Esophagus squamous epithelium (tissue), 5 donors: ENCODE measurements around the gene FOCAD. TPM values are rescaled to one million over a fixed set of nuclear protein-coding genes. Genes with fewer than 3 reads are reported as not detected.
"Not testable (repeated sequence)": the region's sequence is repeated elsewhere in the genome, so short reads cannot be mapped to it uniquely, and the experiment has no call there.

Experiments
- DNase-seq: peaks from one replicate; lab custom pipeline; 2025; lab: John Stamatoyannopoulos, UW
- H3K27ac ChIP-seq, 4 donors: fragments of 200-600 bp; sonication (generic); one replicate each; pipeline ENCODE4 v1.5.1; 2016 to 2019; ENCODE audit warnings: mild to moderate bottlenecking in 1 of 4
- H3K27me3 ChIP-seq, 4 donors: fragments of 200-600 bp; sonication (generic); 1 replicate in 3 of 4; 2 replicates in 1 of 4; pipeline versions ENCODE4 v1.5.1 to v1.6.0; 2017 to 2021; ENCODE audit warnings: antibody characterized with exemption in 1 of 4
- H3K36me3 ChIP-seq, 3 donors: fragments of 200-600 bp; sonication (generic); one replicate each; pipeline ENCODE4 v1.5.1; 2016 to 2019
- H3K4me1 ChIP-seq, 3 donors: fragments of 200-600 bp; sonication (generic); one replicate each; pipeline ENCODE4 v1.5.1; 2017 to 2019
- H3K4me3 ChIP-seq, 4 donors: fragments of 200-600 bp; sonication (generic); 1 replicate in 3 of 4; 2 replicates in 1 of 4; pipeline ENCODE4 v1.5.1; 2016 to 2019; ENCODE audit warnings: mild to moderate bottlenecking in 2 of 4, moderate library complexity in 1 of 4
- H3K9me3 ChIP-seq, 3 donors: fragments of 200-600 bp; sonication (generic); one replicate each; pipeline ENCODE4 v1.5.1; 2016 to 2019
- CTCF ChIP-seq, 6 experiments: fragments of 450-650 bp in 4 of 6; fragments of 200-600 bp in 2 of 6; sonication (generic) in 2 of 6; IDR thresholded peaks; one replicate each; pipeline ENCODE4 v1.5.1; 2016 to 2019; ENCODE audit warnings: antibody characterized with exemption in 6 of 6, mild to moderate bottlenecking in 4 of 6, moderate library complexity in 4 of 6
- POLR2A ChIP-seq, 4 donors: fragments of 450-650 bp; IDR thresholded peaks; one replicate each; pipeline ENCODE4 v1.6.1; 2017; ENCODE audit warnings: antibody characterized with exemption in 4 of 4, mild to moderate bottlenecking in 4 of 4, moderate library complexity in 3 of 4
- WGBS, 2 donors: methylation state at CpG; one replicate each; pipeline ENCODE4 v1.1.5; 2018; 5-methylcytosine and 5-hydroxymethylcytosine counted together
- intact Hi-C: fragments of 100-400 bp; cut with DNase I; formaldehyde crosslinking; loops from one replicate; pipeline ENCODE4 v1.15.0; 2022
- total RNA-seq, 4 donors: library from RNA; depleted of rRNA; stranded (reverse); fragments of >200 nt; gene quantifications; one replicate each; pipeline ENCODE4 v1.1.0, GENCODE V29; 2016
- donor health status: DM: yes; HTN: yes; CAD: no.

FOCAD gene
- total RNA-seq, 4 donors from 2014 or later, result 20.7 to 34.9 (median 25.5) TPM

- Histone ChIP-seq H3K4me3 (no peak overlapping the region), H3K9me3 (no peaks in the 10 kb centered on the region), H3K27ac (no peak overlapping the region), H3K4me1 (no peaks in the 10 kb centered on the region), H3K36me3 (peaks cover 0 to 52% (median 4%) of the 10 kb centered on the region in 3 donors), H3K27me3 (no peaks in the 10 kb centered on the region)
- intact Hi-C loops, result no loop called here
- TF ChIP-seq POLR2A (IDR thresholded peaks at IDR 0.05) (no peak), CTCF (IDR thresholded peaks at IDR 0.05) (no peak)
- no peak for DNase-seq
- WGBS, 2 donors, result 96 to 97% methylated on average over 2 of the region's 2 CpGs
Observed at GRCh38 chr9:20950707-20951106, 266.6 kb downstream of the FOCAD start.

GRCh38 chr9:20962536-20963225, 278.6 kb downstream of the FOCAD start:
- Histone ChIP-seq H3K27ac (no peak overlapping the region), H3K27me3 (no peaks in the 10 kb centered on the region), H3K36me3 (peaks cover 0 to 11% (median 0%) of the 10 kb centered on the region in 3 donors), H3K9me3 (no peaks in the 10 kb centered on the region), H3K4me1 (no peaks in the 10 kb centered on the region), H3K4me3 (no peak overlapping the region)
- intact Hi-C loops, result no loop called here
- no peak for DNase-seq
- WGBS, 2 donors, result 75 to 77% methylated on average over 4 of the region's 4 CpGs
- no peak for TF ChIP-seq CTCF (IDR thresholded peaks at IDR 0.05)

- WGBS, 2 donors, result 88% methylated on average over 1 of the region's 1 CpG
- no peaks in the 10 kb centered on the region for H3K27me3 ChIP-seq
- no peak for TF ChIP-seq CTCF (IDR thresholded peaks at IDR 0.05)
- no peak for TF ChIP-seq POLR2A (IDR thresholded peaks at IDR 0.05)
- intact Hi-C loops, result loop anchor here (10.0 kb wide), 1 partner anchor 112 kb away; no protein-coding TSS in a partner anchor
- DNase-seq, result no peak
- no peaks in the 10 kb centered on the region for H3K9me3 ChIP-seq
- H3K27ac ChIP-seq, result no peak overlapping the region
- H3K4me1 ChIP-seq, result no peaks in the 10 kb centered on the region
- H3K4me3 ChIP-seq, result no peak overlapping the region
- H3K36me3 ChIP-seq, result peaks cover 0 to 16% (median 0%) of the 10 kb centered on the region in 3 donors
Observed at GRCh38 chr9:20972684-20973083, 288.6 kb downstream of the FOCAD start.

GRCh38 chr9:20973246-20973947, 289.3 kb downstream of the FOCAD start:
- not testable (repeated sequence) for H3K27me3 ChIP-seq, H3K4me1 ChIP-seq, DNase-seq, H3K27ac ChIP-seq, H3K9me3 ChIP-seq, H3K4me3 ChIP-seq
- peaks cover 0 to 16% (median 2%) of the 10 kb centered on the region in 3 donors for H3K36me3 ChIP-seq
- intact Hi-C loops, result loop anchor here (10.0 kb wide), 1 partner anchor 111 kb away; no protein-coding TSS in a partner anchor
- 78 to 89% methylated on average over 2 of the region's 2 CpGs for WGBS, 2 donors

- not testable (repeated sequence) for DNase-seq, H3K27ac ChIP-seq, H3K9me3 ChIP-seq, H3K4me3 ChIP-seq, H3K4me1 ChIP-seq, H3K27me3 ChIP-seq
- intact Hi-C loops, result loop anchor here (10.0 kb wide), 1 partner anchor 110 kb away; no protein-coding TSS in a partner anchor
- 62 to 65% methylated on average over 2 of the region's 2 CpGs for WGBS, 2 donors
- peaks cover 0 to 16% (median 3%) of the 10 kb centered on the region in 3 donors for H3K36me3 ChIP-seq
Observed at GRCh38 chr9:20974191-20974938, 290.3 kb downstream of the FOCAD start.
